GM12872 (cell line): Measurements from ENCODE around the gene SLC12A5.

ENCODE experiments used
- CTCF ChIP-seq: IDR thresholded peaks from 3 replicates; pipeline ENCODE4 v1.5.1; 2011; ENCODE audit warnings: low read depth, mild to moderate bottlenecking, low read length, moderate library complexity; ENCODE audit not compliant: insufficient read depth

Gene SLC12A5

DNA sequence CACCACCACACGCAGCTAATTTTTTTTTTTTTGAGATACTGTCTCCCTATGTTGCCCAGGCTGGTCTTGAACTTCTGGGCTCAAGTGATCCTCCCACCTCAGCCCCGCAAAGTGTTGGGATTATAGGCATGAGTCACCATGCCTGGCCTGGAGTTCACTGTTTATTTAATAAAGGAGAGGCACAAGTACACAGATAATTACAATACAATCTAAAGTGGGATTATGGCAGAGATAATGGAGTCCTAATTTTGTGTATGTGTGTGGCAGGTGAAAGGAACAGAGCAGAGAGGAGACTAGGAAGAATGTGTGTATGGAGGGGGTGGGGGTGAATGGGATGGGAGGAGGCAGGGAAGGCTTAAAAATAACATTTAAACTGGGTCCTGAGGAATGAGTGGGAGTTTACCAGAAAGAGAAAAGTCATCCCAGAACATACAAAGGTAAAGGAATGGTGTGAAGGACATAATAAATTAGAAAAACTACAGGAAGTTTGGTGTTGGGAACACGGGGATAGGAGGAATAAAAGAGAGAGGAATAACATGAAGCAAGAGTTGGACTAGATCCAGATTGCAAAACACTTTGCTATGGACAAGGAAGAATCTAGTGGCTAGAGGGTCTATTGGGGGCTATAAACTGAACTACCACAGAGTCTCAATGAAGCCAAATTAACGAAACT is 56.3 kb downstream of the SLC12A5 start:
- TF ChIP-seq CTCF = no peak

DNA sequence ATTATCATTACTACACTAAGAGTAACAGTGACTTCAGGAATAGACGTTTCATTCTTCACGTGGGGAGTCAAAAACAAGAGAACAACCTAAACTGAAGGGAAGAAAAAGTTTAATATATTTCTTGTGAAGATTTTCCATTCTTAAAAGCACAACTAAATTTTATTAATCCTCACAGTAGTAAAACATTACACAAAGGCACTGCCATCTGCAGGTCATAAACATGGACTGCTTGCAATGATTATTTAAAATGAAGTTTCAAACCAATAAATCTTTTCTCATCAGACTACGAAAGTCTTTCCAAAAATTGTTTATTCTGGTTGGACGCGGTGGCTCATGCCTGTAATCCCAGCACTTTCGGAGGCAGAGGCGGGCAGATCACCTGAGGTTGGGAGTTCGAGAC is 58.1 kb downstream of the SLC12A5 start:
- TF ChIP-seq CTCF = peak; percentile 26; the same call in 1 of the 3 replicates

DNA sequence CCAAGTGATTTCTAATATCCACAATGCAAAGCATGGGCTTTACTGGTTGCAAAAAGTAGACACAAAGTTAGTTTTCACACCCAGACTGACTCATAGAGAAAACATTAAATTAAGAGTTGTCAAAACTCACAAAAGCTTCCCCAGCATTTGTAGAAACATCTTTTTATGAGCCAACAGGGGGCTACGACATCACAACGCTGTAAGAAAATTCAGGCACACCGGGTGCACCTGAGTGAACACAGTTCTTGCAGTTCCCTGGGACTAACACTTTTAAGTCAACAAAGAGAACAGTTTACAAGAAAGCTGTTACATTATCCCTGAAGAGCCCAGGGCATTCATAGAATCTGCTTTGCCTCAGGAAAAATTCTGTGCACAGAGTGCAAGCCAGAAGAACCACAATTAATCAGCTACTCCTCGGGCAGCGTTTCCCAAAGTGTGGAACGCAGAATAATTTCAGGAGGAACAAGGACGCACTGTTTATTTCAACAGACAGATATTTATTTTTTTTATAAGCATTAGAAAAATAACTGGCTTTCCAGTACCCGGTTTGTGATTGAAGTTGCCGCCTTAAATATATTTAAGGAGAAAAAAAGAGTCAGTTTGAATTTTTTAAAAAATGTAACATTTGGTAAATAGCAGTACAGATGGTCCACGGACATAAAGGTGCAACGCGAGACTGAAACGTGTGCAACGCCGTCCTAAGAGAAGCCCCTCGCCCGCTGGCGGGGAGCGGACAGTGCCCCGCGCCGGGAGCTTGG is 59.6 kb downstream of the SLC12A5 start:
- TF ChIP-seq CTCF = no peak

DNA sequence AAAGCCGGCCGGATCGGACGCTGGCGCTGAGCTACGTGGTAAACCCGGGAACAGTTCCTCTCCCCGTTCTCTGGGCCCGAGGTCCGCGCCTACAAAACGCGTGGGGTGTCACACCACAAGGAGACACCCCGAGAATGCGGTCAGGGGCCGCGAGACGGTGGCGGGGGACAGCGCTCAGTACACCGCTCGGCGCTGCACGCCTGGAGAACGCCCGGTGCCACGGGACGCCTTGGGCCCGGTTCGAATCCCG is 60.1 kb downstream of the SLC12A5 start:
- no peak for TF ChIP-seq CTCF

GRCh38 chr20:46089417-46090388 is 60.7 kb downstream of the SLC12A5 start, which contains the start of gene NCOA5:
TSS of gene NCOA5 (minus strand) at chr20:46089962. CDS start at chr20:46079424, 10,538 bp downstream.
- TF ChIP-seq CTCF = no peak

- no peak for TF ChIP-seq CTCF
Measured at GRCh38 chr20:46093531-46093930, 64.5 kb downstream of the SLC12A5 start.

DNA sequence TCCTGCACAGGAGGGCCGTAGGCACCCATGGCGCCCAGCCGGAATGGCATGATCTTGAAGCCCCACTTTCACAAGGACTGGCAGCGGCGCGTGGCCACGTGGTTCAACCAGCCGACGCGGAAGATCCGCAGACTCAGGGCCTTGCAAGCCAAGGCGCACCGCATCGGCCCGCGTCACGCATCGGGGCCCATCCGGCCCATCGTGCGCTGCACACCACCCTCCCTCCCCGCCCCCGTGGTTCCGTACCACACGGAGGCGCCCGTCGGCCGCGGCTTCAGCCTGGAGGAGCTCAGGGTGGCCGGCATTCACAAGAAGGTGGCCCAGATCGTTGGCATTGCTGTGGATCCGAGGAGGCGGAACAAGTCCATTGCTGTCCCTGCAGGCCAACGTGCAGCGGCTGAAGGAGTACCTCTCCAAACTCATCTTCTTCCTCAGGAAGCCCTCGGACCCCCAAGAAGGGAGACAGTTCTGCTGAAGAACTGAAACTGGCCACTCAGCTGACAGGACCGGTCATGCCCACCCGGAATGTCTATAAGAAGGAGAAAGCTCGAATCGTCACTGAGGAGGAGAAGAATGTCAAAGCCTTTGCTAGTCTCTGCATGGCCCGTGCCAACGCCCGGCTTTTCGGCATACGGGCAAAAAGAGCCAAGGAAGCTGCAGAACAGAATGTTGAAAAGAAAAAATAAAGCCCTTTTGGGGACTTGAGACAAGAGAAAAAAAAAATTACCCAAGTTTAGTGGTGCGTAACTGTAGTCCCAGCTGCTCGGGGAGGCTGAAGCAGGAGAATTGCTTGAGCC is 70.7 kb downstream of the SLC12A5 start:
- peak; percentile 36; the same call in 2 of the 3 replicates for TF ChIP-seq CTCF
